Parathyroid adenoma (tissue), 2 donors: ENCODE data around the gene CYP46A1.

ENCODE experiments used
- H2AFZ ChIP-seq: fragments of 300-600 bp; sonication (generic); one replicate; pipeline ENCODE4 v1.7.0; 2017; ENCODE audit warnings: antibody characterized with exemption, mild to moderate bottlenecking
- H3K27ac ChIP-seq: fragments of 300-600 bp; sonication (generic); one replicate; pipeline ENCODE4 v1.7.0; 2017
- H3K27me3 ChIP-seq: fragments of 300-600 bp; sonication (generic); one replicate; pipeline ENCODE4 v1.7.0; 2017; ENCODE audit warnings: low read length; ENCODE audit not compliant: control insufficient read depth, insufficient read depth
- H3K36me3 ChIP-seq: fragments of 300-600 bp; sonication (generic); one replicate; pipeline ENCODE4 v1.7.0; 2017; ENCODE audit warnings: low read length; ENCODE audit not compliant: control insufficient read depth, insufficient read depth
- H3K4me1 ChIP-seq: fragments of 300-600 bp; sonication (generic); one replicate; pipeline ENCODE4 v1.7.0; 2017; ENCODE audit warnings: control low read depth
- H3K4me2 ChIP-seq: fragments of 300-600 bp; sonication (generic); one replicate; pipeline ENCODE4 v1.7.0; 2017; ENCODE audit warnings: low read length
- H3K4me3 ChIP-seq: fragments of 300-600 bp; sonication (generic); one replicate; pipeline ENCODE4 v1.7.0; 2017; ENCODE audit warnings: low read depth, low read length
- H3K79me2 ChIP-seq: fragments of 300-600 bp; sonication (generic); one replicate; pipeline ENCODE4 v1.7.0; 2017; ENCODE audit warnings: control low read depth
- H3K9ac ChIP-seq: fragments of 300-600 bp; sonication (generic); one replicate; pipeline ENCODE4 v1.7.0; 2017; ENCODE audit warnings: mild to moderate bottlenecking
- H3K9me3 ChIP-seq: fragments of 300-600 bp; sonication (generic); one replicate; pipeline ENCODE4 v1.7.0; 2017; ENCODE audit warnings: low read length; ENCODE audit not compliant: control insufficient read depth
- CTCF ChIP-seq: fragments of 300-600 bp; sonication (generic); IDR thresholded peaks from one replicate; pipeline ENCODE4 v1.7.0; 2017; ENCODE audit warnings: antibody characterized with exemption, mild to moderate bottlenecking
- donor health status: primary hyperparathyroidism.

CYP46A1 gene

DNA sequence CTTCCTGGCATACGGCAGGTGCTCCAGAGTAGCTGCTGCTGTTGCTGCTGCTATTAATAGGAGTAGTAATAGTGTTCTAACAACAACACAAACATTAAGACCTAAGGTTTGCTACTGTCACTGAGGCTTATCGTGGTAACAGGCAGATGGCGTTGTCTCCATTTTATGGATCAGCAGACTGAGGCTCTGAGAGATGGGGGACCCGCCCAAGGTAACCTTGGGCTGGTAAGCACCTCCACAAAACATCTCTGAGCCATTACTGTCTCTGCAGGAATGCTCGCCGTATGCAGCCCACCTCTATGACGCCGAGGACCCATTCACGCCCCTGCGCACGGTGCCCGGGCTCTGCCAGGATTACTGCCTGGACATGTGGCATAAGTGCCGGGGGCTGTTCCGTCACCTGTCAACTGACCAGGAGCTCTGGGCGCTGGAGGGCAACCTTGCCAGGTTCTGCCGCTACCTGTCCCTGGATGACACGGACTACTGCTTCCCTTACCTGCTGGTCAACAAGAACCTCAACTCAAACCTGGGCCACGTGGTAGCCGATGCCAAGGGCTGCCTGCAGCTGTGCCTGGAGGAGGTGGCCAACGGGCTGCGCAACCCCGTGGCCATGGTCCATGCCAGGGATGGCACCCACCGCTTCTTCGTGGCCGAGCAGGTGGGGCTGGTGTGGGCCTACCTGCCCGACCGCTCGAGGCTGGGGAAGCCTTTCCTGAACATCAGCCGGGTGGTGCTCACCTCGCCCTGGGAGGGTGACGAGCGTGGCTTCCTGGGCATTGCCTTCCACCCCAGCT is 31.9 kb upstream of the CYP46A1 start:
- H3K36me3 ChIP-seq: no peaks in the 10 kb centered on the region
- H3K4me3 ChIP-seq: no peak overlapping the region
- no peaks in the 10 kb centered on the region for H3K9me3 ChIP-seq
- no peaks in the 10 kb centered on the region for H3K79me2 ChIP-seq
- H2AFZ ChIP-seq: no peak overlapping the region
- H3K9ac ChIP-seq: no peak overlapping the region
- no peaks in the 10 kb centered on the region for H3K27me3 ChIP-seq
- no peaks in the 10 kb centered on the region for H3K4me1 ChIP-seq
- no peak overlapping the region for H3K27ac ChIP-seq
- no peak overlapping the region for H3K4me2 ChIP-seq
- TF ChIP-seq CTCF: no peak

DNA sequence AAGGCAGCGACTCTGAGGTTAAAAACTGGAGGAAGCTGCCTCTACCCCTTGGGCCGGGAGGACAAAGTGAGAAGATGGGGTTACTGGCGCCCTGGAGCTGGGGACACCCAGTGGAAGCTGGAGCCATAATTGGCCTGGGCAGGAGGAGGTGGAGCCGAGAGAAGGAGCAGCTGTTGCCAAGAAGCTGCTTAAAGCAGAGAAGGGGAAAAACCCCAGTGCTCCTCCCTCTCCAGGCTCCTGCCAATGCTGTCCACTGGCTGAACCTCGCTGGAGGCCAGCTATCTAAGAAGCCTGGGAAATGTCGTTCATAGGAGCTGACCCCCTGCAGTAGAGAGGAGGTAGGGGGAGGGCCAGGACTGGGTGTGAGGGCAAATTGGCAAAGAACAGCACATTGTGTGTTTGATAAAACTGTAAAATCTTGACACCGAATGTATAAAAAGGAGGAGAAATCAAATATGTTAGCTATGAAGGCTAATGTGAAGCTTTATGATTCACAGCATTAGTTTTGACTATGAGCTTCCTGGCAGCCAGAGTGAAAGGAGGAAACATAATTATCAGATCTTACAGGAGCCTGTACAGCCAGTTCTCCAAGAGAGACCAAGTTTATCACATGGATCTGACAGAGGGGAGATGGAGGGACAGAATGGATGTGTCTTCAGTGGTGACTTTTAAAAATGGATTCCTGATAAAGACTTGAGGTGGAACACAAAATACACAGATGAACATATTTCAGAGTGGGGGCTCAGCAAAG is 29.7 kb upstream of the CYP46A1 start:
- no peak overlapping the region for H3K4me2 ChIP-seq
- no peak overlapping the region for H3K9ac ChIP-seq
- TF ChIP-seq CTCF: no peak
- H3K9me3 ChIP-seq: no peaks in the 10 kb centered on the region
- no peaks in the 10 kb centered on the region for H3K36me3 ChIP-seq
- no peaks in the 10 kb centered on the region for H3K79me2 ChIP-seq
- no peaks in the 10 kb centered on the region for H3K27me3 ChIP-seq
- H3K27ac ChIP-seq: no peak overlapping the region
- no peaks in the 10 kb centered on the region for H3K4me1 ChIP-seq
- H2AFZ ChIP-seq: no peak overlapping the region
- H3K4me3 ChIP-seq: no peak overlapping the region

- Histone ChIP-seq H3K36me3 (no peaks in the 10 kb centered on the region), H3K9me3 (no peaks in the 10 kb centered on the region), H3K9ac (no peak overlapping the region), H3K4me1 (peaks cover 4% of the 10 kb centered on the region), H3K79me2 (no peaks in the 10 kb centered on the region), H3K4me2 (no peak overlapping the region), H3K27ac (no peak overlapping the region), H3K27me3 (no peaks in the 10 kb centered on the region), H2AFZ (no peak overlapping the region), H3K4me3 (no peak overlapping the region)
- TF ChIP-seq CTCF: no peak
These were observed 28.6 kb upstream of the CYP46A1 start for GRCh38 chr14:99655521-99655920.

DNA sequence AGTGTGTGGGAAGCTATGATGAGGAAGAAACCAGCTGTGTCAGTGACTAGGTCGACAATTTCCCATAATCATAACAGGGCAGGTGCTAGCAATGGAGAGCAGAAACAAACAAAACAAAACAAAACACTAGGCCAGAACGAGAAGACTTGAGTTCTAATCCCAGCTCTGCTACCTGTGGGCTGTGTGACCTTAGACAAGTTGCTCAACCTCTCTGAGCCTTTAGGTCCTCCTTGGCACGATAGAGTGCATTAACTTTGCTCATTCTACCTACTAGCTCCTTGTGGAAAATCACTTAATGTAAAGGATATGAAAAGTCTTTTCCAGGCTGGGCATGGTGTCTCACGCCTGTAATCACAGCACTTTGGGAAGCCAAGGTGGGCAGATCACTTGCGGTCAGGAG is 27.9 kb upstream of the CYP46A1 start:
- Histone ChIP-seq H3K4me2 (no peak overlapping the region), H3K36me3 (no peaks in the 10 kb centered on the region), H3K4me1 (peaks cover 7% of the 10 kb centered on the region), H2AFZ (no peak overlapping the region), H3K4me3 (no peak overlapping the region), H3K27me3 (no peaks in the 10 kb centered on the region), H3K9ac (no peak overlapping the region), H3K9me3 (no peaks in the 10 kb centered on the region), H3K79me2 (no peaks in the 10 kb centered on the region), H3K27ac (no peak overlapping the region)
- TF ChIP-seq CTCF: no peak
